ENCODE data around the gene FAM3C. TPM values are rescaled to one million over a fixed set of nuclear protein-coding genes. Genes with fewer than 3 reads are reported as not detected.

Gene FAM3C
- total and polyA plus RNA-seq, 2 of the 8 experiments (the other 6 are each of a cell fraction or from before 2014, with no cell fraction given): 27.0 to 77.7 TPM

GRCh38 chr7:121328508-121329190, 67.5 kb downstream of the FAM3C start, which contains the start of gene WNT16:
Gene WNT16, plus strand, starts transcription at chr7:121329000. Its CDS starts 293 bp downstream, at chr7:121329293.
- Histone ChIP-seq H3K9me3 (ENCODE audit: insufficient read depth in 2 of 2, low read depth in 1 of 2, low read length in 1 of 2) (no peaks in the 10 kb centered on the region), H3K27ac (ENCODE audit: low read depth, low read length) (no peak within 1 kb of the TSS), H3K14ac (ENCODE audit: insufficient read length) (no peak within 1 kb of the TSS), H3K56ac (replicated peaks; ENCODE audit: insufficient read length, low read depth, low read length) (no peak within 1 kb of the TSS), H4K8ac (ENCODE audit: extremely low read depth, insufficient read depth, low read length) (no peak within 1 kb of the TSS), H3K23ac (ENCODE audit: insufficient read length) (no peak within 1 kb of the TSS), H2BK120ac (replicated peaks; ENCODE audit: low read depth, low read length) (no peak within 1 kb of the TSS), H2BK15ac (ENCODE audit: low read length) (no peak within 1 kb of the TSS), H2BK12ac (ENCODE audit: low read depth, low read length) (no peak within 1 kb of the TSS), H2BK20ac (ENCODE audit: low read length) (no peak within 1 kb of the TSS), H3K4me3 (ENCODE audit: extremely low read depth in 1 of 4, insufficient read depth in 2 of 4, low read depth in 3 of 4, low read length in 4 of 4) (peak within 1 kb of the TSS; percentile 55 to 76 (median 68)), H3K27me3 (replicated peaks in 1 of 4; ENCODE audit: control insufficient read depth in 3 of 4, extremely low read depth in 1 of 4, insufficient read depth in 3 of 4, low read length in 3 of 4) (peaks cover 1 to 38% (median 19%) of the 10 kb centered on the region in 4 experiments; a peak in 6 of 7 replicates), H3K4me1 (replicated peaks in 1 of 4; ENCODE audit: control insufficient read depth in 3 of 4, insufficient read depth in 4 of 4, low read length in 3 of 4) (peaks cover 0 to 5% (median under 1%) of the 10 kb centered on the region in 4 experiments; a peak in 2 of 7 replicates), H2AK5ac (ENCODE audit: low read depth, low read length) (no peak within 1 kb of the TSS), H3K4me2 (ENCODE audit: insufficient read depth in 1 of 2, low read depth in 2 of 2, low read length in 2 of 2) (peak within 1 kb of the TSS; percentile 87 to 97), H3K18ac (ENCODE audit: extremely low read depth, low read length) (peak within 1 kb of the TSS; percentile 66; the same call in 1 of the 2 replicates), H4K91ac (replicated peaks; ENCODE audit: insufficient read length, low read length) (no peak within 1 kb of the TSS), H3K4ac (replicated peaks; ENCODE audit: insufficient read length, low read depth, low read length) (no peak within 1 kb of the TSS), H3K9ac (replicated peaks in 1 of 4; ENCODE audit: extremely low read depth in 1 of 4, low read depth in 3 of 4, low read length in 3 of 4) (no peak within 1 kb of the TSS), H4K20me1 (replicated peaks in 1 of 2; ENCODE audit: control insufficient read depth in 1 of 2, insufficient read depth in 2 of 2, low read length in 2 of 2) (no peaks in the 10 kb centered on the region), H4K5ac (ENCODE audit: insufficient read length, low read depth, low read length) (no peak within 1 kb of the TSS), H3K23me2 (ENCODE audit: low read depth, low read length) (peaks cover 16% of the 10 kb centered on the region), H3K79me1 (ENCODE audit: low read depth, low read length) (no peaks in the 10 kb centered on the region), H2AFZ (ENCODE audit: low read length) (peak within 1 kb of the TSS; percentile 60; the same call in 1 of the 2 replicates), H2BK5ac (ENCODE audit: low read depth, low read length) (no peak within 1 kb of the TSS), H3K79me2 (ENCODE audit: control insufficient read depth in 1 of 2, insufficient read depth in 2 of 2, low read length in 2 of 2) (no peaks in the 10 kb centered on the region), H3K36me3 (ENCODE audit: control insufficient read depth in 2 of 4, insufficient read depth in 4 of 4, low read length in 3 of 4) (no peaks in the 10 kb centered on the region)
- POLR2A ChIA-PET (ENCODE audit: partially characterized antibody): interaction anchor here (1.3 kb wide), 1 partner anchor 67 kb away, joined by 7 read pairs; the partner anchor contains the start of gene FAM3C
- no peak for DNase-seq (ENCODE audit: low read depth in 1 of 2, low spot score in 2 of 2)
- no peak for FAIRE-seq
- CTCF ChIA-PET (ENCODE audit: partially characterized antibody): interaction anchor here (1.0 to 1.6 kb wide), 2 partner anchors 10 to 25 kb away, joined by 4 to 5 read pairs; no protein-coding TSS in a partner anchor
- TF ChIP-seq TEAD4 (IDR thresholded peaks at IDR 0.05; ENCODE audit: low read depth, low read length) (0 out of 2 replicates have a peak, but pooled peaks have one; percentile 23), EGR1 (IDR thresholded peaks at IDR 0.05; ENCODE audit: borderline replicate concordance, low read depth, low read length) (no peak)
- WGBS, 2 experiments (ENCODE audit: extremely low coverage in 1 of 2, insufficient coverage in 1 of 2, insufficient read length in 1 of 2, insufficient replicate concordance in 2 of 2, low coverage in 1 of 2, low lambda C conversion rate in 2 of 2, missing lambda C conversion rate in 1 of 2): 16% methylated on average over 25 of the region's 27 CpGs; no CpG with 5 or more reads in 1 of the 2 experiments
